Calu3 (cell line): ENCODE data around the gene C1orf21. TPM values are rescaled to one million over a fixed set of nuclear protein-coding genes. Genes with fewer than 3 reads are reported as not detected.

ENCODE experiments used
- BruUV-seq: library from RNA; stranded (reverse); fragments of 400-500 nt; replicated peaks from 2 replicates; lab custom pipeline; 2021; lab: Mats Ljungman, UMichigan
- CTCF ChIA-PET: fragments of 300-600 bp; sonication (Branson Sonifier 250); formaldehyde crosslinking; loops from one replicate; lab custom pipeline; 2022; ENCODE audit warnings: antibody characterized with exemption; lab: Charles Lee
- DNase-seq: peaks from one replicate; pipeline ENCODE4 v3.0.0; 2022
- H3K27ac Mint-ChIP-seq: one replicate; pipeline ENCODE4 v1.8.0; 2022; ENCODE audit warnings: mixed read lengths; ENCODE audit not compliant: unreplicated experiment
- H3K27me3 Mint-ChIP-seq: one replicate; pipeline ENCODE4 v1.8.0; 2022; ENCODE audit warnings: mixed read lengths; ENCODE audit not compliant: unreplicated experiment
- H3K36me3 Mint-ChIP-seq: one replicate; pipeline ENCODE4 v1.8.0; 2022; ENCODE audit warnings: mild to moderate bottlenecking, moderate library complexity, mixed read lengths; ENCODE audit not compliant: insufficient read depth, unreplicated experiment
- H3K4me1 Mint-ChIP-seq: one replicate; pipeline ENCODE4 v1.8.0; 2022; ENCODE audit warnings: mild to moderate bottlenecking, low read depth, mixed read lengths; ENCODE audit not compliant: unreplicated experiment
- H3K4me3 Mint-ChIP-seq: one replicate; pipeline ENCODE4 v1.8.0; 2022; ENCODE audit warnings: mild to moderate bottlenecking, low read depth, moderate library complexity, mixed read lengths; ENCODE audit not compliant: unreplicated experiment
- H3K9me3 Mint-ChIP-seq: one replicate; pipeline ENCODE4 v1.8.0; 2022; ENCODE audit warnings: low read depth, mixed read lengths; ENCODE audit not compliant: unreplicated experiment
- intact Hi-C: fragments of 100-400 bp; cut with micrococcal nuclease; formaldehyde crosslinking; loops from one replicate; pipeline ENCODE4 v1.10.0; 2022; ENCODE audit not compliant: unreplicated experiment
- total RNA-seq: library from RNA; stranded (reverse); gene quantifications from 2 replicates; pipeline ENCODE4 v1.2.3, GENCODE V29; 2022
- TF ChIP-seq, protein P1 (sequence below): fragments of 200-600 bp; IDR thresholded peaks from one replicate; pipeline ENCODE4 v1.8.0; 2022; ENCODE audit warnings: antibody characterized with exemption; ENCODE audit not compliant: unreplicated experiment

C1orf21 gene
- total RNA-seq, 1 experiment from 2014 or later = 20.6 TPM

DNA sequence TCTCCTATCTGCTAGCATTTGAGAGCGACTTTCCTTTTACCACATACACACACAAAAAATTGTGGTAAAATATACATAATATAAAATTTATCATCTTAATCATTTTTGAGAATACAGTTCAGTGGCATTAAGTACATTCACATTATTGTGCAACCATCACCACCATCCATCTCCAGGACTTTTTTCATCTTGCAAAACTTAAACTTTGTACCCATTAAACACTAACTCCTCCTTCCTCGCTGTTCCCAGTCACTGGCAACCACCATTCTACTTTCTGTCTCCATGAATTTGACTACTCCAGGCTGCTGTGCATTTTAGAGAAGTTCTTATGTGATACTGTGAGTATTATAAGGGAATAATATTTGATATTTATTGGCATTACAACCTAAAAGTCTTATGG is 181.3 kb downstream of the C1orf21 start:
- Mint-ChIP-seq H3K27ac (peak overlapping the region; percentile 21), H3K4me3 (no peak overlapping the region), H3K36me3 (no peaks in the 10 kb centered on the region), H3K27me3 (no peaks in the 10 kb centered on the region), H3K4me1 (peaks cover 15% of the 10 kb centered on the region), H3K9me3 (no peaks in the 10 kb centered on the region)
- no peak for DNase-seq
- BruUV-seq = no TSS peak
- intact Hi-C loops = no loop called here
- TF ChIP-seq, protein P1, sequence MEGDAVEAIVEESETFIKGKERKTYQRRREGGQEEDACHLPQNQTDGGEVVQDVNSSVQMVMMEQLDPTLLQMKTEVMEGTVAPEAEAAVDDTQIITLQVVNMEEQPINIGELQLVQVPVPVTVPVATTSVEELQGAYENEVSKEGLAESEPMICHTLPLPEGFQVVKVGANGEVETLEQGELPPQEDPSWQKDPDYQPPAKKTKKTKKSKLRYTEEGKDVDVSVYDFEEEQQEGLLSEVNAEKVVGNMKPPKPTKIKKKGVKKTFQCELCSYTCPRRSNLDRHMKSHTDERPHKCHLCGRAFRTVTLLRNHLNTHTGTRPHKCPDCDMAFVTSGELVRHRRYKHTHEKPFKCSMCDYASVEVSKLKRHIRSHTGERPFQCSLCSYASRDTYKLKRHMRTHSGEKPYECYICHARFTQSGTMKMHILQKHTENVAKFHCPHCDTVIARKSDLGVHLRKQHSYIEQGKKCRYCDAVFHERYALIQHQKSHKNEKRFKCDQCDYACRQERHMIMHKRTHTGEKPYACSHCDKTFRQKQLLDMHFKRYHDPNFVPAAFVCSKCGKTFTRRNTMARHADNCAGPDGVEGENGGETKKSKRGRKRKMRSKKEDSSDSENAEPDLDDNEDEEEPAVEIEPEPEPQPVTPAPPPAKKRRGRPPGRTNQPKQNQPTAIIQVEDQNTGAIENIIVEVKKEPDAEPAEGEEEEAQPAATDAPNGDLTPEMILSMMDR = no peak
- CTCF ChIA-PET = interaction anchor here (1.4 kb wide), 1 partner anchor 96 kb away, joined by 9 read pairs; no protein-coding TSS in a partner anchor

DNA sequence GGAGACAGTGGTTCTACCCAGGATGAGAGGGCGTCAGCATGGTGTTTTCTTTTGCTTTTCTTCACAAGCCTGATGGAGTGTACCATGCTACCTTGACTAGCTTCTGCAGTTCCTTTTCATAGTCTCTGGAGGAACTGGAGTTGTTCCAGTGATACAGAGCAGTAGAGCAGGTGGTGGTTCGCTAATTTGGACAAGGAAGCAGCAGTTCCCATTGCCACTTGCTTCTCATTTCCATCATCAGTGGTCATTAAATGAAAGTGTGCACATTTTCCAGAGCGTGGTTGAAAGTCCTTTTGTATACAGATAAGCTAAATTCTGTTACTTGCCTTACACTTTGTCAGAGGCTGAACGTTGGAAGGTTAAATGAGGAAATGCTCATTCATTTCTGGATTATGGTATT is 182.3 kb downstream of the C1orf21 start:
- CTCF ChIA-PET = interaction anchor here (0.5 kb wide), 1 partner anchor 391 kb away, joined by 6 read pairs; no protein-coding TSS in a partner anchor
- no peak overlapping the region for H3K27ac Mint-ChIP-seq
- no peak for DNase-seq
- H3K4me3 Mint-ChIP-seq = no peak overlapping the region
- H3K36me3 Mint-ChIP-seq = no peaks in the 10 kb centered on the region
- intact Hi-C loops = no loop called here
- no TSS peak for BruUV-seq
- TF ChIP-seq, protein P1 = no peak
- peaks cover 11% of the 10 kb centered on the region for H3K4me1 Mint-ChIP-seq
- H3K9me3 Mint-ChIP-seq = no peaks in the 10 kb centered on the region
- no peaks in the 10 kb centered on the region for H3K27me3 Mint-ChIP-seq

DNA sequence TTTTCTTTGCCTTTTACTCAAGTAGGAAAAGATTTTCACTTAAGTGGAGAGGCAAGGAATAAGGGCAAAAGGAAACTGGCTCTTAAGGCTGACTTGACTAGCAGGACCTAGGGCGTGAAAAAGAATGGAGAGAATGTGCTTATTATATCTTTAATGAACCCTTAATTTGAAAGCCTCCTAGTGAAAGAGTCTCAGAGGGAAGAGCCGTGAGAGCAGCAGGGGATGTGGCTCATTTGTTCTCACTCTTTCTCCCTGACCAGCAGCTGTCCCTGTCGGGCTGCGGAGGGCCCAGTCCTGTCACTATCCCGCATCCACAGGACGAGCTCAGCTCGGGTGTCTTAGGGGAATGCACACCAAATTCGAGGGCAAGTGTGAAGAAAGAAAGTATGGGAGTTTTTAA is 187.8 kb downstream of the C1orf21 start:
- Mint-ChIP-seq H3K27ac (no peak overlapping the region), H3K4me3 (no peak overlapping the region), H3K9me3 (no peaks in the 10 kb centered on the region), H3K4me1 (no peaks in the 10 kb centered on the region), H3K36me3 (no peaks in the 10 kb centered on the region), H3K27me3 (no peaks in the 10 kb centered on the region)
- CTCF ChIA-PET = no interaction called here
- BruUV-seq = no TSS peak
- DNase-seq = no peak
- intact Hi-C loops = no loop called here
- TF ChIP-seq, protein P1 = no peak

DNA sequence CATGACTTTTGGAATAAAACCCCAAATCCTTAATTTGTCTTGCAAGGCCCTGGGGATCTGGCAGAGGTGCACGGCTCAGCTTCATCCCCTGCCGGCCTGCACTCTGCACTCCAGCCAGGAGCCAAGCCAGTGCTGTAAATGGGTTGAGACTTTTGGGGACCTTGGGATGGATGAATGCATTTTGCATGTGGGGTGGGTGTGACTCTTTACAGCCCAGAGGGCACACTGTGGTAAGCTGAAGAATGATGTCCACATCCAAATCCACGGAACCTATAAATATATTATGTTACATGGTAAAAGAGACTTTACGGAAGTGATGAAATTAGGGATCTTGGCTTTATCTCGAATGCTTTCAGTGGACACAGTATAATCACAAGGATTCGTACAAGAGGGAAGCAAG is 190.0 kb downstream of the C1orf21 start:
- Mint-ChIP-seq H3K9me3 (peaks cover 3% of the 10 kb centered on the region), H3K4me1 (no peaks in the 10 kb centered on the region), H3K4me3 (no peak overlapping the region), H3K27ac (no peak overlapping the region), H3K27me3 (no peaks in the 10 kb centered on the region), H3K36me3 (no peaks in the 10 kb centered on the region)
- no peak for DNase-seq
- BruUV-seq = no TSS peak
- TF ChIP-seq, protein P1 = no peak
- intact Hi-C loops = no loop called here
- CTCF ChIA-PET = interaction anchor here (1.0 to 1.4 kb wide), 2 partner anchors 9 to 87 kb away, joined by 3 to 5 read pairs; no protein-coding TSS in a partner anchor
